HEK293 (cell line): ENCODE measurements around the gene SPINK2.

Source experiments
- CTCF ChIP-seq: fragments of 450-650 bp; formaldehyde crosslinking; IDR thresholded peaks from 2 replicates; pipeline ENCODE4 v1.5.1; 2016; ENCODE audit warnings: missing biosample characterization, missing genetic modification characterization
- KLF1 ChIP-seq: fragments of 450-650 bp; formaldehyde crosslinking; IDR thresholded peaks from 2 replicates; pipeline ENCODE4 v1.5.1; 2016; ENCODE audit warnings: missing biosample characterization, missing genetic modification characterization
- KLF8 ChIP-seq: fragments of 450-650 bp; formaldehyde crosslinking; IDR thresholded peaks from 2 replicates; pipeline ENCODE4 v1.5.1; 2016; ENCODE audit warnings: missing biosample characterization, missing genetic modification characterization
- MZF1 ChIP-seq: fragments of 450-650 bp; formaldehyde crosslinking; IDR thresholded peaks from 2 replicates; pipeline ENCODE4 v1.5.1; 2017; ENCODE audit warnings: missing biosample characterization, missing genetic modification characterization, borderline replicate concordance
- PRDM2 ChIP-seq: fragments of 450-650 bp; formaldehyde crosslinking; IDR thresholded peaks from 2 replicates; pipeline ENCODE4 v1.5.1; 2016; ENCODE audit warnings: missing biosample characterization, missing genetic modification characterization, borderline replicate concordance
- SP2 ChIP-seq: fragments of 450-650 bp; formaldehyde crosslinking; IDR thresholded peaks from 2 replicates; pipeline ENCODE4 v1.5.1; 2016; ENCODE audit warnings: missing biosample characterization, missing genetic modification characterization
- YY2 ChIP-seq: fragments of 450-650 bp; formaldehyde crosslinking; IDR thresholded peaks from 2 replicates; pipeline ENCODE4 v1.5.1; 2016; ENCODE audit warnings: missing biosample characterization, missing genetic modification characterization
- ZNF174 ChIP-seq: fragments of 450-650 bp; formaldehyde crosslinking; IDR thresholded peaks from 2 replicates; pipeline ENCODE4 v1.5.0; 2017; ENCODE audit warnings: missing biosample characterization, mild to moderate bottlenecking, missing genetic modification characterization
- ZNF184 ChIP-seq: fragments of 450-650 bp; IDR thresholded peaks from 2 replicates; pipeline ENCODE4 v1.5.1; 2018; ENCODE audit warnings: missing biosample characterization, mild to moderate bottlenecking, missing genetic modification characterization
- ZNF280D ChIP-seq: fragments of 450-650 bp; formaldehyde crosslinking; IDR thresholded peaks from 2 replicates; pipeline ENCODE4 v1.5.1; 2016; ENCODE audit warnings: missing biosample characterization, missing genetic modification characterization
- ZNF311 ChIP-seq: fragments of 450-650 bp; formaldehyde crosslinking; IDR thresholded peaks from 2 replicates; pipeline ENCODE4 v1.5.1; 2017; ENCODE audit warnings: missing biosample characterization, missing genetic modification characterization, borderline replicate concordance
- ZNF335 ChIP-seq: fragments of 450-650 bp; formaldehyde crosslinking; conservative IDR thresholded peaks from 2 replicates; pipeline ENCODE4 v1.5.1; 2016; ENCODE audit warnings: missing biosample characterization, missing genetic modification characterization
- ZNF366 ChIP-seq: fragments of 450-650 bp; formaldehyde crosslinking; conservative IDR thresholded peaks from 2 replicates; pipeline ENCODE4 v1.5.1; 2016; ENCODE audit warnings: missing biosample characterization, missing genetic modification characterization
- ZNF530 ChIP-seq: fragments of 450-650 bp; formaldehyde crosslinking; IDR thresholded peaks from 2 replicates; pipeline ENCODE4 v1.5.1; 2016; ENCODE audit warnings: low read depth, missing biosample characterization, missing genetic modification characterization
- ZNF629 ChIP-seq: fragments of 450-650 bp; formaldehyde crosslinking; IDR thresholded peaks from 2 replicates; pipeline ENCODE4 v1.5.1; 2017; ENCODE audit warnings: missing biosample characterization, missing genetic modification characterization
- ZNF670 ChIP-seq: fragments of 450-650 bp; formaldehyde crosslinking; IDR thresholded peaks from 2 replicates; pipeline ENCODE4 v1.5.1; 2016; ENCODE audit warnings: missing biosample characterization, missing genetic modification characterization, low read depth
- ZNF768 ChIP-seq: fragments of 450-650 bp; formaldehyde crosslinking; IDR thresholded peaks from 2 replicates; pipeline ENCODE4 v1.5.1; 2018; ENCODE audit warnings: missing biosample characterization, mild to moderate bottlenecking, missing genetic modification characterization
- ZNF791 ChIP-seq: fragments of 450-650 bp; formaldehyde crosslinking; IDR thresholded peaks from 2 replicates; pipeline ENCODE4 v1.5.1; 2016; ENCODE audit warnings: missing biosample characterization, missing genetic modification characterization

SPINK2 gene

GRCh38 chr4:56799824-56800756, 21.4 kb downstream of the SPINK2 start (continued):
- TF ChIP-seq ZNF280D (tag by site-specific recombination) = no peak
- no peak for TF ChIP-seq YY2 (tag by site-specific recombination)
- TF ChIP-seq CTCF = peak; percentile 22
- no peak for TF ChIP-seq SP2 (tag by site-specific recombination)
- no peak for TF ChIP-seq ZNF184 (tag by site-specific recombination)
- TF ChIP-seq ZNF366 = no peak
- TF ChIP-seq ZNF335 (tag by site-specific recombination) = peak; percentile 53
- no peak for TF ChIP-seq ZNF530 (tag by site-specific recombination)
- peak; percentile 64 for TF ChIP-seq ZNF629 (tag by site-specific recombination)
- no peak for TF ChIP-seq ZNF311
- no peak for TF ChIP-seq ZNF791 (tag by site-specific recombination)
- TF ChIP-seq ZNF670 (tag by site-specific recombination) = no peak
- TF ChIP-seq KLF1 (tag by site-specific recombination) = no peak
- no peak for TF ChIP-seq PRDM2 (tag by site-specific recombination)
- no peak for TF ChIP-seq KLF8 (tag by site-specific recombination)
- TF ChIP-seq ZNF174 (tag by site-specific recombination) = no peak
- 0 out of 2 replicates have a peak, but pooled peaks have one; percentile 26 for TF ChIP-seq MZF1
- TF ChIP-seq ZNF768 (tag by site-specific recombination) = no peak
- TF ChIP-seq, all 188 proteins: peak for 14
